Stimulated activated CD8-positive, alpha-beta memory T cell treated with anti-CD3 and anti-CD28 coated beads, Interleukin-12 subunit alpha, Interleukin-12 subunit beta, amount 100 ng/mL, for 4 hours (primary cell): Measurements from ENCODE around the gene SLC24A4.

ENCODE experiments used
- DNase-seq: peaks from one replicate; pipeline ENCODE4 v3.0.0-alpha.2; 2020; ENCODE audit warnings: low read depth

SLC24A4 gene

DNA sequence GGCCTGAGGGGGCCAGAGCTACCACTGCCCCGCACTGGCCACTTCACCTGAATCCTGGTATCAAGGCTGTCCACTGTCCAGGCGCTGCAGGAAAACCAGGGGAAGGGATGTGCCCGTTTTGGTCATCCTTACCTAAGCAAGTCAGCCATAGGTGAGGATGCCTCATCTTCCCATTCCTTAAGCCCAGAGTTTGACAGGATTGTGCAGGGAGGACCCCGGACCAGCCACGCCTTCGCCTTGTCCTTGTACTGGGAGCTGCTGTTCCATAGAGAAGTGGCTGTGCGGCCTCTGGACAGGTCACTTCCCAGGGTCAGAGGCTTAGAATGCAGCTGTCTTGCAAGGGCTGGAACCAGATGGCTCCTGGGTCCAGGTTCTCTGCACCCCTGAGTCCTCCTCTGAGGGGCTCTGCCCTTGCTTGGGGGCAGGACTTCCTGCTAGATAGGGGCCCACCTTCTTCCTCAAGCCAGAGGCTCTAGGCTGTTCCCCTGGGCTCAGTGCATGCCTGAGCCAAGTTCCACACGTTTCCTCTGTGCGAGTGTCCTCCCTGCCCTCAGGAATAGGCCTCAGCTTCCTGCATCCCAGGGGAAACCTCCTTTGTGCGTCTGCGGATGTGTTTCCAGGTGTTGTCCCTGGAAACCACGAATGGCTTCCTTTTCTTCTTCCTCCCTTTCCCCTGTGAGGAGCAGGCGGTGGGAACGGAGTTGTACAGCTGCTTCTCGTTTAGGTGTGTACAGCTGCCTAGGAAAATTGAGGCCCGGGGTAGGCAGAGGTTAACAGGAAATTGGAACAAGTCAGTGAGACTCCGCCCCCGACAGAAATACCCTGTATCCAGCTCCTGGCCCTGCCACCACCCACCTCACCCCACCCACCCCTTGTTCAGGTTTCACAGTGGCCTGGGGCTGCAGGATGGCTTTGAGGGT, 136.3 kb downstream of the SLC24A4 start:
- no peak for DNase-seq

DNA sequence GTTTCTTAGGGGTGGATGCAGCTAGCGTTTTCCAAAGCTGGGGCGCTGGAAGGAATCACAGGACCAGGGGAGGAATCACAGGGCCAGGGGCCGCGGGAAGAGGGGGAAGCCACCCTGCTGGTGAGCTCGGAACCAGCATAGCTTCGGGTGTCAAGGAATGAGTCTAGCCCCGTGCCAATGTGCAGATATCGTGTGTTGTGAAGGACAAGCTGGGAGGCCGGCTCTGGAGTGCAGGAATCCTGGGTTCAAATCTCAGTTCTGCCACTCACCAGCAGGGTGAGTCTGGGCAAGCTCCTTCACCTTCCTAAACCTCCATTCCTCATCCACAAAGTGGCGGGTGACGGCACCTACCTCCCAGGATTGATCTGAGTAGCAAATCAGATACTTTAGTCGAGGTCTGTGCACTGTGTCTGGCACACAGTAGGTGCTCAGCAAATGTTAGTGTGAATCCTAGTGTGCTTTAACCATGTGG, 137.0 kb downstream of the SLC24A4 start:
- DNase-seq = no peak

DNA sequence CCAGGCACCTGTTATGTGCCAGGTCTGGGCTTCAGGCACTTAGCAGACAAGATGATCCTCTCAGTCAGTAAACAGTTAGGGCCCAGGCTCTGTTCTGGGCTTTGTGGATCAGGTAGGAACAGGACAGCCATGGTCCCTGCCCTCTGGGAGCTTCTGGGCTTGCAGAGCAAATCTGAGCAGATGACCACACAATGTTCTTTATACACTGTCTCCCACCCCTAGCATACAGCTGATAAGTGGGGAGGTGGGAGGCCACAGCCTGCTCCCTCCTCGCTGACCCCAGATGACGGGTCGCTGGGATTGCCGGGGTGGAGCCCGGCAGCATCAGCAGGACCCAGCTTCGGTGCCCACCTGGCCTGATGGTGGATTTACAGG, 137.6 kb downstream of the SLC24A4 start:
- no peak for DNase-seq

DNA sequence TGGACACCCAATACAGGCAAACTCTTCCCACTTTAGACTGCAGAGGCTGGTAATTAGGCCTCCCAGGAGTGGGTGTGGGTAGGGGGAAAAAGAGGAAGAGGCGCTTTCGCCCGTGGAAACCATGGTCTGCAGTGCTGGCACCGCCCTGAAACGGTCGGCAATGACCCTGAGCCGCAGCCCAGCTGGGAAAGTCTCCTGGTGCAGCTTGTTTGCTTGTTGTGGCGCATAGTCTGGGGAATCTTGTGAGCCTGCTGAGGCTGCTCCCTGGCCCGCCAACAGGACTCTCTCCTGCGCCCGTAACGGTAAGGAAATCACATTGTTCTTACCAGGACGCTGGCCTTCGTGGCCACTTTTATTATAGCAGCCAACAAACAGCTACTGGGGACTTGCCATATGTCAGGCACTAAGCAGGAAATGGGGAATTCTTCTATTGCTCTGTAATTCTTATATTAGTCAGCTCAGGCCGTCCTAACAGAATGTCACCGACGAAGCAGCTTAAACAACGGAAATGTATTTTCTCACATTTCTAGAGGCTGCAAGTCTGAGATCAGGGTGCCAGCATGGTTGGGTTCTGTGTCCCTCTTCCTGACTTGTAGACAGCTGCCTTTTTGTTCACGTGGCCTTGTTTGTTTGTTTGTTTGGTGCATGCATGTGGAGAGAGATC, 138.1 kb downstream of the SLC24A4 start:
- DNase-seq = no peak

DNA sequence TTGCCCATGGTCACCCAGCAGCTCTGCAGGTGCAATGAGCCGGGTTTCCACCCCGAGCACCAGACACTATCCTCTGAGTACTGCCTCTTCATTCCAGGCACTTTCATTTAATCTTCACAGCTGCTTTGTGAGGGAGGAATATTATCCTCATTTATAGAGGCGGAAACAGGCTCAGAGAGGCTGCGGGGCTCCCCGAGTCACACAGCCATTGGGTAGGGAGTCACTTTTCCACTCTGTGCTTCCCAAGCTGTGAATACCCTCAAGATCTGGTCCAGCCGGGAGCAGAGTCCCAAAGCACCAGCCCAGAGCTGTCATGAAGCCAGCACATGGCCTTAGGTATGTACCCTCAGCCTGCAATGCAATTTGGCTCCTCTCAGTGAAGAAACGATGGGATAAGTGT, 138.9 kb downstream of the SLC24A4 start:
- no peak for DNase-seq

DNA sequence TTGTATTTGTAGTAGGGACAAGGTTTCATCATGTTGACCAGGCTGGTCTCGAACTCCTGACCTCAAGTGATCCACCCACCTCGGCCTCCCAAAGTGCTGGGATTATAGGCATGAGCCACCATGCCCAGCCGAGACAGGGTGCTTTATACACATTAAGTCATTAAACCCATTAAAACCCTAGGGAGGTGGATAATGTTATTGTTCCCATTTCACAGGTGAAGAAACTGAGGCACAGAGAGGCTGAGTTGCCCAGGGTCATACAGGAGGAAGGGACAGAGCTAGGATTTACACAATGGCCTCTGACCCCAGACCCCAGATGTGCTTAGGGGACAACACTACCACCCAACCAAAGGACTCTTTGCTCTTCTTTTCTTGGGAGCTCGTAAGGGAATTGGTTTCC, 139.6 kb downstream of the SLC24A4 start:
- no peak for DNase-seq

DNA sequence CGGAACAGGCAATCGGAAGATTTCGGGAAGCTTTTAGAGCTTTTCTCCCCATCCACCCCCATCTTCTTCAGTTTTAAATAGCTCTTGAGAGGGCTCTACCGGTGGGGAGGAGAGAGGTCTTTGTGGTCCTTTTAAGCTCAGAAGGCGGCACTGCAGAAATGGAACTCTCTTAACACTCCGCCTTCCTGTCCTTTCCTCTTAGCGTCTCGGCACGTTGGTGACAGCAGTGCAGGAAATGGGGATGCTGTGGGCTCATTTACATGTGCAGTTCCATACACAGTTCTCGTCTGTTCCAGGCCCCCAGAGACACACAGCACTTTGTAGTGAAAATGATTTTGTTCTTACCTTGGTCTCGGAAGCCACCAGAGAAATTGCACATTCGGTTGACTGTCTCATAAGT, 140.2 kb downstream of the SLC24A4 start:
- no peak for DNase-seq

DNA sequence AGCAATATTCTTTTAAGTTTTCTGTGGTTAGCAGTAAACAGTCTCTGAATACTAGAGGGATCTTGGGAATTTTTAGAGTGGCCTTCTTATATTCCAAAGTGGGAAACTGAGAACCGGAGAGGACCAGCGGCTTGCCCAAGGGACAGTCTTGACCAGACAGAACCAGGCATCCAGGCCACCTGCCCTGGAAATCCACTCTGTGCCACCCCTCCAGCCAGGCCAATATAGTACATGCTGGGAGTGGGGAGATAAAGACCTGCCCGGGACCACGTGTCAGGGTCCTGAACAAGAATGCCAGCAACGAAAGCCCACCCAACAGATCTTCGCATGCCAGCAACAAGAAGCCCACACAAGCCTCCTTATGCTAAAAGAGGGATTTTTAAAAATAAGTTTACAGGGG, 141.2 kb downstream of the SLC24A4 start:
- no peak for DNase-seq

DNA sequence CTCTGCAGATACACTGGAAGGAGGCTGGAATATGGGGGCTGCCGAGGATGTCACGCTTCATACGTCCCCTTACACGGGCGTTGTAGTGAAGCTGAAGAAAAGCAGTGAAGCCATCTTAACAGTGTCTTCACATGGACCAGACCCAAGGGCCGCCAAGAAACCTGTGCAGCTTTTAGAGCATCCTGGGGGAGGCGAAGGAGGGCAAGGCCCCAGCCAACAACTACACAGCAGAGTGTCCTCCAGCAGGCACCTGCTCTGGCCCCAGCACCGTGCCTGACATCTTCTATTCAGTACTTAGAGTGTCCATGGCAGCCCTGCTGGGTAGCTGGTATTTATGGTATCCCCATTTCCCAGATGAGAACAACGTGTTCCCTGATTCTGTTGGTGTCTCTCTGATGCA, 141.8 kb downstream of the SLC24A4 start:
- DNase-seq = no peak

DNA sequence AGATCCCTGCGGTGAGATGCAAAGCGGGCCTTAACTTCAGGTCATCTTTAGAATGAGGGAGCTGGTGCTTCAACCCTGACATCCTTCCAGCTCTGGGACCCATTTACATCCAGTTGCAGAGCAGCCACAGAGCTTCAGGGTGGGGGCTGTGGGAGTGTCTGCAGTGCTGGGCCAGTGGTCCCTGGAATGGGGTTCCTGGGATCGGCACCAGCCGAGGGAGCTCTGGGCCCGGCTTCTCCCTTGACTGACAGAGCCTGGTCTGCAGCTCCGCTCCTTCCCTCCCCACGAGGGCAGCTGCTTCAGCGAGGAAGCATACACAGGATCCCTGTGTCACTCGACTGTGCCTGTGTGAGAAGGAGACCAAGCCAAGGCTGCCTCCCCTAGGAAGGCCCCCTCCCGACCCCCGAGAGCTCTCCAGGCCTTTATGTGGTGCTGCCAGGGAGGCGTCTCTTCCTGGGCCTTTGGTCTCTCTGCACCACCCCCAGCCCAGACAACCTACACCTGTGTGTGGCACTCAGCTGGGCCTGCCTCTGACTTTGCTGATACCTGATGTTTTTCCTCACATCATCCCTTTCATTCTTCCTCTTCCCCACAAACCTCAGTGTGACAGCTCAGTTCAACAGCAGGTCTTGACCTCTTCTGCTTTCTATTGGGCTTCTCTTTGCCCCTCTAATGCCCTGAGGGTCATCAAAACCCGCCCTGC, 142.5 kb downstream of the SLC24A4 start:
- no peak for DNase-seq

DNA sequence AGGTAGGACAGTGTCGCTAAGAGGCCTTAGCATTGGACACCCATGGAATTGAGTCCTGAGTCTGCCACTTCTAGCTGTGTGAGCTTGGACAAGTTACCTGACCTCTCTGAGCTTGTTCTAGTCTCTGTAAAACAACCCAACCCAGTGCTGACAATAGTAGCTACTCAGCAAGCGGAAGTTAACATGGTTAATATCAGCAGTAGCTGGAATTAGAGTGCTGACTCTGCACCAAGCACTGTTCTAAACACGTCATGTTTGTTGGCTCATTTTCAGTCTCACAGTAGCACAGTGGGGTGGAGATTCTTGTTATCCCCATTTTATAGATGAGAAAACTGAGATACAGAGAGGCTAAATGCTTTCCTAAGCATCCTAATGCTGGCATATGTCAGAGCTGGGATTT, 143.1 kb downstream of the SLC24A4 start:
- DNase-seq = no peak

DNA sequence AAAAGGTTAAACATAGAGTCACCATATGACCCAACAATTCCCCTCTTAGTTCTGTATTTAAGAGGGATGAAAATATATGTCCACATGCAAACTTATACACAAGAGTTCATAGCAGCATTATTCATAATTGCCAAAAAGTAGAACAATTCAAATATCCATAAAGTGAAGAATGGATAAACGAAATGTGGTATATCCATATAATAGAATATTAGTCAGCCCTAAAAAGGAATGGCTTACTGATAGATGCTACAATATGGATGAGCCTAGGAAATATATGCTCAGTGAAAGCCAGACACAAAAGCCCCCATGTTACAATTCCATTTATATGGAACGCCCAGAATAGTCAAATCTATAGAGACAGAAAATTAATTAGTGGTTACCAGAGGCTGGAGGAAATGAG, 146.6 kb downstream of the SLC24A4 start:
- DNase-seq = no peak

DNA sequence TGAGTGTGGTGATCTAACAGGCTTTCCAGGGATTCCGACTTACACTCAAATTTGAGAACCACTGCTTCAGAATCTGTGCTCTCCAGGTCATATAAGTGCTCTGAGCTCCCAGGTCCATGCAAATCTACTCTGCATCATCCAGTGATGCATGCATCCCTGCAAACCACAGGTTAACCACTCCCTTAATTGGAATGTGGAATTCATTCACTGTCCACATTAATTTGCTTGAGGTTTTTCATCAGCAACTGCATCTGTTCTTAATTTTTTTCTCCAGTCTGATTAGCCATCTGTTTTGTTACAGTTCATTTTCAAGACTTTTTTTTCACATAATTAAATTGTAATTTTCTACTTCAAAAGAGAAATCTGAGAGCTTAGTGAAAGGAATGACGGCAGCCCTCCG, 147.2 kb downstream of the SLC24A4 start:
- no peak for DNase-seq

DNA sequence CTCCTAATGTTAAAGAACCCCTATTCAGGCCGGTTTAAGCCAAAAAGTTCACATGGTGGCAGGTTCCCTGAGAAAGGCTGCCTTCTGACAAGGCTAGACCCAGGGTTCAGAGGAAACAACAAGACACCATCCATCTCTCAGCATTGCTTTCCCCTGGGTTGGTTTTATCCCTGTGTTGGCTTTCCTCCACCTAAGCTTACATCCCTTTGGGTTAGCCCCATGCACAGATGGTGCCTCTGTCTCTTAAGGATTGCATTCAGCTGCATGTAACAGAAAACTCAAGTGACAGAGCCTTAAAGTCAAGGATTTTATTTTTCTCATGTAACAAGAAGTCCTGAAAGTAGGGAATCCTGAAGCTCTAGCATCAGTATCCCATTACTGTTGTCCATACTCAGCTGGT, 147.8 kb downstream of the SLC24A4 start:
- no peak for DNase-seq

DNA sequence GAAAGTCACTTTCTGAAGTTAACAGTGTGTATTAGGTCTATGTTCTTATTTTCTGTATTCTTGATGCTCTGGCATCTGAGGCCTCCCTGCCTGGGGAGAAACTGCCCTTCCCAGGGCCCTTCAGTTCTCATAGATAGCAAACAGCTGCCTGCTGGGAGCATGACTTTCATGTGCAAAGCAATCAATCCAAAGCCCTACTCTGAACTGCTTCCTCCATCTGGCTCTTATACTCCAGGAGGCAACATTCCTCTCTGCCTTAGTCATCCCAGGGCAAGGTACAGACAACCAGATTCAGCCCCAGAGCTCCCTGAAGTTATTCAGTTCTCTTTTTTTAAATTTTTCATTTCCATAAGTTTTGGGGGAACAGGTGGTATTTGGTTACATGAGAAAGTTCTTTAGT, 149.0 kb downstream of the SLC24A4 start:
- DNase-seq = no peak

DNA sequence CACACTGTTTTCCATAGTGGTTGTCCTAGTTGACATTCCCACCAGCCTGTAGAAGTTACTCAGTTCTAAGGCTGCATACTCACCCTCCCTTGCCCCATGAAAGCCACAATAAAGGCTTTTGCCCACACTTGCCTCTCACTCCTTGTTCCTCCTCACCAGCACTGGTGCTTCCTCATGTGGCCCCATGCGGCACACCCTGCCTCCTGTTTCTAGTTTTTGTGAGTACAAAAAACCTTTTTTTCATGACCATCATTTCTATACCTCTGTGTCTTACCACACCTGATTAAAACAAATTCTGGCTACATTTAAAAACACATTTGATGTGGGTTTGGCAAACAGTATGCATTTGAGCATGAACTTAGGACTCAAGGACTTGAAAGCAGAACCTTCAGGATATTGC, 149.9 kb downstream of the SLC24A4 start:
- no peak for DNase-seq

DNA sequence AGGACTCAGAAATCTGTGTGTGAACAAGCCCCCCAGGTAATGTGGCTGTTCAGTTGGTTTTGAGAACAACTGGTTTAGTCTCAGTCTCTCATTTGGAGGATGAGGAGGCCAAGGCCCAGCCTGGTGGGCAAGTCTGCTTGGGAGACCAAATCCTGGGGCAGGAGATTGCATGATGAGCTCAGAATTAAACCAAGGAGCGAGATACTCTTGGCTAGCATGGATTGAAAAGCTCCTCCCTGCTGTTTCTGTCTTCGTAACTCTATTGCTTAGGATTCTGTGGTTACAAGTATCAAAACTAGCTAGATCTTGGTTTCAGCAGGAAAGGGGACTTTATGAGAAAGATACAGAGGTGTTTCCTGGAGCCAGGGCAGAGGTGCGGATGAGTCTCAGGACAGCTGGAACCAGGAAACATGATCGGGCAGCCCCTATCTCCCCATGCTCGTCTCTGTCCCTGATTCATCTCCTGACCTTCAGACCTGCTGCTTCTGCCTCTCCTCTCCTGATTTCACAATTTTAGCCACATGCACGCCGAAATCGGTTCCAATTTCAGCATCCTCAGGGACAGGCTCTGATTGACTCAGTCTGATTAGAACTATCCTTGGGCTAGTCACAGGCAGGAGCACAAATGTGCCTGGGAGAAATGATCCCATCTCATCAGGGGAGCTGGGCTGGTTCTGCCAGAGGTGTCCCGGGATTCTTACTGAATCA, 150.4 kb downstream of the SLC24A4 start:
- no peak for DNase-seq

DNA sequence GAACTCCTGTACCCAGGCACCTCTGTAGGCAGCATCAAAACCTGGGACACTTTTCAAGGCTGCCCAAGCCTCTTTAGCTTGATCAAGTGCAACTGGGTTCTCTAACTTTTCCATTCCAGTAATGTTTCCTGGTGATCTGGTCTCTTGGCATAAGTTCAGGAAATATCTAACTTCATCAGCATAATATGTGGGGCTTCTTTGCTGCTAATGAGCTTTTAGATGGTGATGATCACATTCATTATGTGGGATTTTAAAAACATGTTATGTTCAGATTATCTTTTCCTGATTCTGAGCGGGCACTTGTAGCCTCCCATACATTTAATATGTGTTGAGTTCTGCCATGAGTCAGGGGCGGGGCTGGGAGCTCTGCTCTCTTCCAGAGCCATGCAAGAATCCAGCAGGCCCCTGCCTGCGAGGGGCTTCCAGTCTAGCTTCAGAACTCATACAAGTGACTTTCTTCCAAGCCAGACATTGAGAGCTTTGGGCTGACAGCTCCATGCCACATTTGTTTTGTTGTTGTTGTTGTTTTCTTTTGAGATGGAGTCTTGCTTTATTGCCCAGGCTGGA, 151.1 kb downstream of the SLC24A4 start:
- no peak for DNase-seq

DNA sequence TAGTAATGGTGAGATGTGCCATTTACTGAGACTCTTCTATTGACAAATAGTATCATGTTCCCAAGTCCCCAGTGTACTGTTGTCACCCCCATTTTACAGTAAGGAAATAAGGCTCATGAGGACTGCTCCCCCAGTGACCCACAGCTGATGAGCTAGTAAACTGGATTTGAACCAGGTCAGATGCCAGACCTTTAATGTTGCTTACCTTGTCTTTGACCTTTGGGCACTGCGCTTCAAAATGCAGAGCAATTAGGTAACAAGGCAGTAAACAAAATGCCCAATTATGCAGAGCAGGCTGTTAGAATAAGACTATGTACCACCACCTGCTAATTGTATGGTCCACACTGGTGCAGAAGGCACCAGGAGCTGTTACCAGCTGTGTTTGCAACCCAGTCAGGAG, 152.1 kb downstream of the SLC24A4 start:
- DNase-seq = no peak

DNA sequence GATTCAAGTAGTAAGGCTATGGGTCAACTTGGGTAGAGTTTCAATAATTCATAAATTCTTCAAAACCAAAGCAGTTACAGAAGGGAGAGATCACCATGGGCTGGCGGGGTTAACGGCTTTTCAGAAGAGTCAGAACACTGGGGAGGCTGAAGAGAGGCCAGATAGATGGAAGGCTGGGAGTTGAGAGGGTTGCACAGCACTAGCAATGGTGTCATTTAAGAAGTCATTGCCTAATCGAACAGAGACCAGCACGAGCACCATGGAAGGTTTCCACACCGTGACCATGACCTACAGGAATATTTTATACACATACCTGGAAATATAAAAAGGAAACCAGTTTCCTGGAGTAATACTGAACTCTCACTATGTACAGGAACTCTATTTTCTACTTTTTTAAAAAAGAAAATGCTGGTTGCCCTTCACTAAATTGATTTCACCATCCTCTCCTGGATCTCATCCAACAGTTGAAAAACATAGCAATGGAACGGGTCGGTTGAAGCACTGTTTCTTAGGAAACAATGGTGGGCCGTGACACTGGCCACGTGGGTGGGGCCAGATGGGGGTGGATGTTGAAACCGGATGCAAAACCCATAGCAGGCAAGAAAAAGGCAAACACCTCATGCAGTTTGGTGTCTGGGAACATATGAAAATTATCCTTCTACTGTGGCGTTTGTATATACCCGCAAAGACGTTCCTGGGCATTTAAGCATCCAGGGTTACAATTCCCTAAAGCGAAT, 152.7 kb downstream of the SLC24A4 start:
- no peak for DNase-seq

DNA sequence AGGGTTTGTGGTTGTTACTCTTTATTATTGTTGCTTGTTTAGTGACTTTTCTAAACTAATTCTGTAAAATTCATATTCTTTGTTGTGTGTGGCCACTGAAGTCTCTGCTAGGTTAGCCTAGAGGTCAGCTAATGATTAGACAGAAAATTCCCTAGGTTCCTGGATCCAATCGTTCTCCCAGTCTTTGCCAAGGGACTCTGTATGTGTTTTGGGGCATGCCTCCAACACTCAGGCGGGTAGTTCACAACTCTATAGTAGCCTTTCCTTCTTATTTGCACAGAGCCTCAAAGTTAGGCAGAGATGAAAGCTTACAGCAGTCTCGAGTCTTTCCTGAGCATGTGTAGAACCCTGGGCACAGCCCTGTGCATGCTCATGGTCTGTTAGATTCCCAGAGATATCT, 157.9 kb downstream of the SLC24A4 start:
- DNase-seq = no peak
